GM21528 (cell line): Measurements from ENCODE around the gene CHST12.
A peak's percentile ranks its signal among the peaks of the same experiment; 100 is the strongest.

ENCODE experiments used
- ATAC-seq: cut with Tn5 transposase; IDR thresholded peaks from one replicate; pipeline ENCODE4 v1.9.1; 2021; ENCODE audit warnings: mild to moderate bottlenecking, moderate library complexity; ENCODE audit not compliant: unreplicated experiment, low FRiP score

Gene CHST12

DNA sequence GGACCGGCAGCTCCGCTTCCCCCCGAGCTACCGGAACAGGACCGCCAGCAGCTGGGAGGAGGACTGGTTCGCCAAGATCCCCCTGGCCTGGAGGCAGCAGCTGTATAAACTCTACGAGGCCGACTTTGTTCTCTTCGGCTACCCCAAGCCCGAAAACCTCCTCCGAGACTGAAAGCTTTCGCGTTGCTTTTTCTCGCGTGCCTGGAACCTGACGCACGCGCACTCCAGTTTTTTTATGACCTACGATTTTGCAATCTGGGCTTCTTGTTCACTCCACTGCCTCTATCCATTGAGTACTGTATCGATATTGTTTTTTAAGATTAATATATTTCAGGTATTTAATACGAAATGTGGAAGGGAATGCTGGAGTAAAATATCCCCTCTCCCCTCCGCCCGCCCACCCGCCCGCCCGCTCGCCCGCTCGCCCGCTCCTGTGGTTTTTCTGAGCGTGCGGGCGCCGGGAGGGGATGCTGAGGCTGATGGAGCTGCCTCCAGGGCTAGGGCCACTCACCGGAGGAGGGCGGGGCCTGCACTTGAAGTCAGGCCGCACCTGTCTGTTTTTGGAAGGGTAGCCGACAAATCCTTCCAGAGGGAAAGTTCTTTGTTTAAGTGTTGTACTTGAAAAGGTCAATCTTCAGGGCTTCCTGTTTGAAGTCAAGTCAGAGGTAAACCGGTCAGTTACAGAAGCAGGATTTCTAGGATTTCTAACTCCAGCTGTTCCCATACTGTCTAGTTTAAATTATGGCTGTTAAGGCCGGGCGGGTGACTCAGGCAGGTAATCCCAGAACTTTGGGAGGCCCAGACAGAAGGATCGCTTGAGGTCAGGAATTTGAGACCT, 30.5 kb downstream of the CHST12 start:
- ATAC-seq: no peak

DNA sequence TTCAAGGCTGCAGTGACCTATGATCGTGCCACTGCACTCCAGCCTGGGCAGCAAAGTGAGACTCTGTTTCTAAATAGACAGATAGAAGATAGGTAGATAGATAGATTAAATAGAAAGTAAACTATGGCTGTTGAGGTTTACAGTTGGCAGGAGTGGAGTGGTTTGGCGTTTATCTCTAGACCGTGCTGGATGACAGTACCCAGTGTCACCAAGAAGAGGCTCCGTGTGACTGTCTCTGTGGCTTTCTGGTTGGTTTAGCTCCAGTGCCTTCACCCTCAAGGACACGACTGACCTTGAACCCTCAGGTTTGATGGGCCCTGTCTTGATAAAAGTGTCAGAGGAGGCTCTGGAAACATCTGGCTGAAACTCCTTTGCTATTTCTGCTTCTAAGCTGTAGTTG, 31.7 kb downstream of the CHST12 start:
- ATAC-seq: no peak

- ATAC-seq: no peak
Measured at GRCh38 chr7:2436341-2437104, 33.1 kb downstream of the CHST12 start.

DNA sequence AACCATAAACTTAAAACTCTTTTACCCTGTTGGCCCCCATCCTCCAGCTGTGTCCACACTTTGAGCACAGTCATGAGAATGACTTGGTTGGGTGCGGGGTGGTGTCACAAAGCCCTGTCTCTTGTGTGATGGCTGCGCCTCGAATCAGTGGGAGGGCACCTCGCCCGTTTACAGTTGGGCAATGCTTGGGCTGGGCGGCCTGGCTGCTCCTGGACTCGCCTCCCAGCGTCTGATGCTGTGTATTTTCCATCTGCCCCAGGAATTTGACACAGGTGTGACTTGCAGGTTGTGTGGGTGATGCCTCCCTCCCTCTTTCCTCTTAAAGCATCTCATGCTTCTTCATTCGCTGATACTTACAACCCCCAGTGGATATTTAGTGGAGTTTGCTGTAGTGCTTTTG, 33.7 kb downstream of the CHST12 start:
- no peak for ATAC-seq

GRCh38 chr7:2437537-2438148, 34.2 kb downstream of the CHST12 start:
- no peak for ATAC-seq

- no peak for ATAC-seq
Measured at GRCh38 chr7:2438186-2438585, 34.8 kb downstream of the CHST12 start.

DNA sequence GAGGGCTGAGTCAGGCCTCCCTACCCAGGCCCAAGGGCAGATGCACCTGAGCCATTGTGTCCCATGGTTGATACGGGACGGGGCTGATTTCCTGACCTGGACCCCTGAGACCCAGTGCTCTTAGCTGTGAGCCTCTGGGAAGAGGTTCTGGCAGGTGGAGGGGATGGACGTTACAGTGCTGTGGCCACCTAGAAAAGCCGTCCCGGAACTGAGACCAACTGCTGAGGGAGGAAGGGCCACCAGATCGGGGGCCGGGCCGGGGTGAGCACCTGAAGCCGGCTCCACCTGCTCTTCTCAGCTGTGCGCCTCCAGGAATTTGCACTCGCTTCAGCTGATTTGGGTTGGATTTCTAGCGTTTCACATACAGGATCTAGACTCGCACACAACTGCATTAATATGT, 35.4 kb downstream of the CHST12 start:
- ATAC-seq: no peak

DNA sequence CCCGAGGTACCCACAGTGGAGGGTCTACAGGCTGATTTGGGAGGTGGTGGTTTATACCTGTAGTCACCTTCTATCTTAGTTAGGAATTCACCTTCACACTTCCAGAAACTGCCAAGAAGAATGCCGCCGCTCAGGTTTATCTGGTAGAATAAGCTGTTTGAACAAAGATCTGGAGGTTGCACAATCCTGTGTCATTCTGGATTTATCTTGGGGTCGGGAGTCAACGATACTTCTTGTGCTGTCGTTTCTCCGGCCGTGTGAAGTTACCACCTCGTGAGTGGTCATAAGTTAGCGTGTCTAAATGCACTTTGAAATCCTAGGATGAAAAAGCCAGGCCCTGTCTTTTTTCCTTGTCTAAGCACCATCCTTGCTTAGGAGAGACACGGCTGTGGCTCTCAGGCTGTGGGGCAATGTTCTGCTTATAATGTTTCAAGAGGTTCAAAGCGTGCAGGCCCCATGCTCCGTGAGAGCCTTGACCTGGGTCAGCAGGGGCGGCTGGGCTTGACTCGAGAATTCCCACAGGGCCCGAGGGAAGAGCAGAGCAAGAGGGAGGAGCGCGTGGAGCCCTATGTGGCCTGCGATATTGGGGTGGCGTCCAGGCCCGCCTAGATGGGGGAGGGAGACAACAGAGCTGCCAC, 37.3 kb downstream of the CHST12 start:
- no peak for ATAC-seq

DNA sequence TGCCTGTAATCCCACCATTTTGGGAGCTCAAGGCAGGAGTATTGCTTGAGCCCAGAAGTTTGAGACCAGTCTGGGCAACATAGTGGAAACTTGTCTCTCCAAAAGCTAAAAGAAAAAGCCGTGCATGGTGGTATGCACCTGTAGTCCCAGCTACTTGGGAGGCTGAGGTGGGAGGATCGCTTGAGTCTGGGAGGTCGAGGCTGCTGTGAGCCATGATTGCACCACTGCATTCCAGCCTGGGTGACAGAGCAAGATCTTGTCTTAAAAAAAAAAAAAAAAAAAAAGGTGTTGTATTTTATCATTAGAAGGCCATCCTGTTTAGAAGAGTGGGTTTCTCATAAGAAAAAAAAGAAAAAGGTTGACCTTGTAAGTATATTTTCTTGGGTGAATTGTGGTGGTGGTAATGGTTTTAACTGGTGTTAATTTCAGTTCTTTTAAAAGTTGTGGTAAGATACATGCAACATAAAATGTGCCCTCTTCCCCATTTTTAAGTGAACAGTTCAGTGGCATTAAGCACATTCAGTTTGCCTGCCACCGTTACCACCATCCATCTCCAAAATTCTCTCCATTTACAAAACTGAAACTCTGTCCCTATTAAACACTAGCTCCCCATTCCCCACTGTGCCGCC, 38.1 kb downstream of the CHST12 start:
- ATAC-seq: no peak

DNA sequence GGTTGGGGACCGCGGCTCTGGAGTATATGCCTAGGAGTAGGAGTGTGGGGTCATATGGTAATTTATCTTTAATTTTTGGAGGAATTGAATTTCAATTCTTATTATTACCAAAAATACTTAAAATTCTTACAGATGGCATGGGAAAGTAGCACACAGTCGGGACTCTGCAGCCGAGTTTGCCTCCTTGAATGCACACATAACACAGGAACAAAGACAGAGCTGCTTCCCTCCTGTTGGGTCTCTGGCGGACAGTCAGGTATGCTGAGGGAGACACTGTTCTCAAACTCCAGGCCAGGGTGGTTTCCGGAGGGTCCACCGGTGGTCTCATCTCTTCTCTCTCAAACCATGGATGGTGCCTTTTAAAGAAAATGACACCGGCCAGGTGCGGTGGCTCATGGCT, 40.1 kb downstream of the CHST12 start:
- no peak for ATAC-seq

- ATAC-seq: no peak
Measured at GRCh38 chr7:2444476-2444875, 41.1 kb downstream of the CHST12 start.

- no peak for ATAC-seq
Measured at GRCh38 chr7:2445047-2445446, 41.6 kb downstream of the CHST12 start.

GRCh38 chr7:2445898-2446555, 42.6 kb downstream of the CHST12 start:
- no peak for ATAC-seq

DNA sequence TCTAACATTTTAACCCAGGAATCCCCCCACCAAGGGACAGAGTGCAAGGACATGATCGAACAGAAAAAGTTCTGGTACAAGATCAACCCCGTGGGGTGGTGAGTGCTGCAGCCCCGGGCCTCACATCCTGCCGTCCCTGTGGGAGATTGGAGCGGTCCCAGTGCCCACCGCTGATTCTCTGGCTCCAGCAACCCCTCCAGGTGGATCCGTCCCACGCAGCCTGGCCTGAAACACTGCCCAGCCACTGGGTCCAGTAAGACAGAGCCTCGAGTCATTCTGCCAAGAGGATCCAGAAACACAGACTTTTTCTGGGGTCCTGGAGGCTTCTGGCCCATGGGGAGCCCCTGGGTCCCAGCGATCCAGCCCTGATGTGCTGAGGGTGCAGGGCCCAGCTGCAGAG, 43.3 kb downstream of the CHST12 start:
- no peak for ATAC-seq

DNA sequence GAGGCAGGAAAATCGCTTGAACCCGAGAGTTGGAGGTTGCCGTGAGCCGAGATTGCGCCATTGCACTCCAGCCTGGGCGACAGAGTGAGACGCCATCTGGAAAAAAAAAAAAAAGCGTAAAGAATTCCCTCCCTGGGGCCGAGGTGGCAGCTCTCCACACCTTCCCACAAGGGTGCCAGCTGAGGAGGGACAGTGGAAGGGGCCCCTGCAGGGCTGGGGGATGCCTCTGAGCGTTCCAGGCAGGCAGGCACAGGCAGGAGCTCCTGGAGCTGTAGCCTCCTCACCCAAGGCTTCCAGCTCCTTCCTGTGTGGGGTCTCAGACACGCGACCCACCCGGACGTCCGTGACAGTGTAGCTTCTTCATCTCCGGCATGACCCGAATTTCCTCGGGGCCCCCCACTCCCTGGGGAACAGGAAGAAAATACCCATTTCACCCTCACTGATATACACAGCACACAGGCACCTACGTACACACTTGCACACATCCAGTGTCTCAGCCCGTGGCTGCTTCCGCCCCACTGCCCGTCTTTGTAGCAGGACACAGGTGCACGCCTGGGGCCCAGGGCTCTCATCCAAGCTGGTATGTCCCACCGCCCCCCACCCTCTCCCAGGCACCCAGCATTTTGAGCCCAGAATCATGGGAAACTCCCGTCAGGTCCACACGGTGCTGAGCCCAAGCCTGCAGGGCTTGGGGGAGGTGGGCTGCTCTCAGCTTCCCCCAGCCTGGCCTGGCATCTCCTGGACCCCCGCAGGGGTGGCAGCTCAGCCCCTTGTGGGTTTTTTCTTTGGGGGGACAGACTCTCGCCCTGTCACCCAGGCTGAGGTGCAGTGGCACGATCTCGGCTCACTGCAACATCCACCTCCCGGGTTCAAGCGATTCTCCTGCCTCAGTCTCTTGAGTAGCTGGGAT, 47.0 kb downstream of the CHST12 start:
- no peak for ATAC-seq

GRCh38 chr7:2451171-2452073, 48.0 kb downstream of the CHST12 start:
- peak; percentile 83 for ATAC-seq

DNA sequence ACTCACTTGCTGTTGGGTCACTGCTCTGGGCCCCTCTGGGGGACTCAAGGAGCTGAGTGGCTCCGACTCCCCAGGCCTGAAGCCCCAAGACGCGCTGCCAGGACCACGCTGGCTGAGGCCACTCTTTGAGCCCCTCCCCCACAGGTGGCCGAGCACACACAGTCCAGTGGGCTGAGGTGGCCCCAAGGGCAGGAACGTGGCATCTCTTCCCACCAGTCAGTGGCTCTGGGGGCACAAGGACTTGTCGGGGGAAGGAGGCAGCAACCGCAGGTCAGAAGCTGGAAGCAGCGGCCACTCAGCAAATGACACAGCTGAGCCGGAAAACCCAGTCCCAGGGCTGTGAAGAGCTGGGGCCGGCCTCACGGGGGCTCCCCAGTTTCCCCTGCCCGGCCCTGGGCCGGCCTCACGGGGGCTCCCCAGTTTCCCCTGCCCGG, 48.7 kb downstream of the CHST12 start:
- ATAC-seq: peak; percentile 27
